H1 (cell line): ENCODE results near the gene ZNF610. TPM values are rescaled to one million over a fixed set of nuclear protein-coding genes. Genes with fewer than 3 reads are reported as not detected.

Source experiments
- ASH2L ChIP-seq: fragments of 200-600, 300-600 bp; sonication (generic); IDR thresholded peaks from one replicate; pipeline ENCODE4 v1.7.1; 2017; ENCODE audit warnings: low read length
- BRCA1 ChIP-seq: IDR thresholded peaks from 2 replicates; pipeline ENCODE4 v1.6.1; 2012; ENCODE audit warnings: low read depth, low read length, improper control_type of control experiment
- CEBPB ChIP-seq: IDR thresholded peaks from 2 replicates; pipeline ENCODE4 v1.6.1; 2012; ENCODE audit warnings: low read depth, low read length
- EGR1 ChIP-seq: IDR thresholded peaks from 2 replicates; pipeline ENCODE4 v1.6.1; 2011; ENCODE audit warnings: low read depth, low read length, borderline replicate concordance
- HDAC6 ChIP-seq: IDR thresholded peaks from one replicate; pipeline ENCODE4 v1.7.1; 2012; ENCODE audit warnings: low read depth, mild to moderate bottlenecking, inconsistent platforms, low read length, moderate library complexity
- KDM1A ChIP-seq: fragments of 200-600, 300-600 bp; sonication (generic); IDR thresholded peaks from 2 replicates; pipeline ENCODE4 v1.7.1; 2016; ENCODE audit warnings: mild to moderate bottlenecking, low read length, borderline replicate concordance
- MAFK ChIP-seq: IDR thresholded peaks from 2 replicates; pipeline ENCODE4 v1.6.1; 2012; ENCODE audit warnings: low read depth, mild to moderate bottlenecking, improper control_type of control experiment, low read length
- NRF1 ChIP-seq: IDR thresholded peaks from 2 replicates; pipeline ENCODE4 v1.6.1; 2011; ENCODE audit warnings: mild to moderate bottlenecking, low read depth, low read length, improper control_type of control experiment
- TAF7 ChIP-seq: optimal IDR thresholded peaks from 2 replicates; pipeline ENCODE3; 2011; ENCODE audit warnings: low read depth, mild to moderate bottlenecking, inconsistent platforms, low read length, moderate library complexity, borderline replicate concordance
- polyA plus RNA-seq, 7 experiments: library from polyadenylated mRNA; depleted of rRNA in 3 of 7; stranded (reverse) in 5 of 7; unstranded in 2 of 7; fragments of >200 nt in 5 of 7; fragments of 200-250 nt in 2 of 7; gene quantifications; 1 replicate in 5 of 7; 2 replicates in 1 of 7; 4 replicates in 1 of 7; pipeline versions ENCODE4 v1.2.1 to v1.2.3, GENCODE V29; 2011 to 2013; ENCODE audit warnings: missing spikeins in 2 of 7, mixed read lengths in 2 of 7
- total RNA-seq: library from RNA; stranded (reverse); fragmentation: NEBNext Ultra II Directional; extraction: Animal tissue kit (Norgen Biotek cat#: 25700); gene quantifications from 2 replicates; pipeline ENCODE4 v1.2.1, GENCODE V29; 2021
- TF ChIP-seq, protein P1 (sequence below): IDR thresholded peaks from 2 replicates; pipeline ENCODE4 v1.6.1; 2012; ENCODE audit warnings: inconsistent platforms
- TF ChIP-seq, protein P2 (sequence below): fragments of 300-600 bp; sonication (generic); IDR thresholded peaks from 2 replicates; pipeline ENCODE4 v1.7.1; 2012; ENCODE audit warnings: low read length, moderate library complexity, mild to moderate bottlenecking, inconsistent platforms; ENCODE audit not compliant: insufficient replicate concordance

The ZNF610 gene
- total and polyA plus RNA-seq, 2 of the 8 experiments (the other 6 are each of a cell fraction or from before 2014, with no cell fraction given), result 2.4 to 5.4 TPM

DNA sequence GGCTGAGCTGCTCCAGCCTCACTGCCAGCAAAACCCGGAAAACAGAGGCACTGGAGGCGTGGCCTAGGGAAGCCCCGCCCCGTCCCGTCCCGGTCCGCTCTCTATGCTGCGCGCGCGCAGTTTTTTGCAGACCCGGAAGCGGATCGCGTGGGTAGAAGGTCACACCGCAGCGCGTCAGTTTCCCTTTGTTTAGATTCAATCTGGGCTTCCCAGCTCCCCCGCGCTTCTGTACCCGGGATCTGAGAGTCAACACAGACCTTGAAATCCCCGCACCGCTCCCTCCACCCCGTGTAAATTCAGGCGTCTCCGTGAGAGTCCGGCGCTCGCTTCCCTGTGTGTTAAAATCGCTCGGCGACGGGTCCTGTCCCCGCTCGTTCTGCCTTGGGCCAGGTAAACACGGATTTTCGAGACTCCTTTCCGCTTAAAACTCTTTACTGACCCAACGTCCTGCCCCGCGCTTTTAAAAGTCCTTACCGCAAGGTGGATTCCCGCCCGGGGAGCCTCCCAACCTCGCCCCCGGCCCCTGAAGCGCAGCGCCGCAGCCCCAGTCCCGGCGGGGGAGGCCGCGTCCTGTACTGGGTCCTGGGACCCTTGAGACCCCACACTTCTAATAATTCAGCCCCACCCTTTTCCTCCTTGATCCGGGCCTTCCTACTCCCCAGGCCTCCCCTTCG is at the start of gene ZNF610 (continued):
- TF ChIP-seq, protein P1, sequence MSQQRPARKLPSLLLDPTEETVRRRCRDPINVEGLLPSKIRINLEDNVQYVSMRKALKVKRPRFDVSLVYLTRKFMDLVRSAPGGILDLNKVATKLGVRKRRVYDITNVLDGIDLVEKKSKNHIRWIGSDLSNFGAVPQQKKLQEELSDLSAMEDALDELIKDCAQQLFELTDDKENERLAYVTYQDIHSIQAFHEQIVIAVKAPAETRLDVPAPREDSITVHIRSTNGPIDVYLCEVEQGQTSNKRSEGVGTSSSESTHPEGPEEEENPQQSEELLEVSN, result no peak
- TF ChIP-seq EGR1, result no peak; the same call in 1 of the 2 replicates
- TF ChIP-seq MAFK, result no peak
- peak; percentile 42 for TF ChIP-seq NRF1
- peak; percentile 70 for TF ChIP-seq ASH2L
- no peak for TF ChIP-seq CEBPB
- no peak for TF ChIP-seq BRCA1
- no peak for TF ChIP-seq KDM1A
- peak; percentile 63 for TF ChIP-seq TAF7
- TF ChIP-seq, protein P2, sequence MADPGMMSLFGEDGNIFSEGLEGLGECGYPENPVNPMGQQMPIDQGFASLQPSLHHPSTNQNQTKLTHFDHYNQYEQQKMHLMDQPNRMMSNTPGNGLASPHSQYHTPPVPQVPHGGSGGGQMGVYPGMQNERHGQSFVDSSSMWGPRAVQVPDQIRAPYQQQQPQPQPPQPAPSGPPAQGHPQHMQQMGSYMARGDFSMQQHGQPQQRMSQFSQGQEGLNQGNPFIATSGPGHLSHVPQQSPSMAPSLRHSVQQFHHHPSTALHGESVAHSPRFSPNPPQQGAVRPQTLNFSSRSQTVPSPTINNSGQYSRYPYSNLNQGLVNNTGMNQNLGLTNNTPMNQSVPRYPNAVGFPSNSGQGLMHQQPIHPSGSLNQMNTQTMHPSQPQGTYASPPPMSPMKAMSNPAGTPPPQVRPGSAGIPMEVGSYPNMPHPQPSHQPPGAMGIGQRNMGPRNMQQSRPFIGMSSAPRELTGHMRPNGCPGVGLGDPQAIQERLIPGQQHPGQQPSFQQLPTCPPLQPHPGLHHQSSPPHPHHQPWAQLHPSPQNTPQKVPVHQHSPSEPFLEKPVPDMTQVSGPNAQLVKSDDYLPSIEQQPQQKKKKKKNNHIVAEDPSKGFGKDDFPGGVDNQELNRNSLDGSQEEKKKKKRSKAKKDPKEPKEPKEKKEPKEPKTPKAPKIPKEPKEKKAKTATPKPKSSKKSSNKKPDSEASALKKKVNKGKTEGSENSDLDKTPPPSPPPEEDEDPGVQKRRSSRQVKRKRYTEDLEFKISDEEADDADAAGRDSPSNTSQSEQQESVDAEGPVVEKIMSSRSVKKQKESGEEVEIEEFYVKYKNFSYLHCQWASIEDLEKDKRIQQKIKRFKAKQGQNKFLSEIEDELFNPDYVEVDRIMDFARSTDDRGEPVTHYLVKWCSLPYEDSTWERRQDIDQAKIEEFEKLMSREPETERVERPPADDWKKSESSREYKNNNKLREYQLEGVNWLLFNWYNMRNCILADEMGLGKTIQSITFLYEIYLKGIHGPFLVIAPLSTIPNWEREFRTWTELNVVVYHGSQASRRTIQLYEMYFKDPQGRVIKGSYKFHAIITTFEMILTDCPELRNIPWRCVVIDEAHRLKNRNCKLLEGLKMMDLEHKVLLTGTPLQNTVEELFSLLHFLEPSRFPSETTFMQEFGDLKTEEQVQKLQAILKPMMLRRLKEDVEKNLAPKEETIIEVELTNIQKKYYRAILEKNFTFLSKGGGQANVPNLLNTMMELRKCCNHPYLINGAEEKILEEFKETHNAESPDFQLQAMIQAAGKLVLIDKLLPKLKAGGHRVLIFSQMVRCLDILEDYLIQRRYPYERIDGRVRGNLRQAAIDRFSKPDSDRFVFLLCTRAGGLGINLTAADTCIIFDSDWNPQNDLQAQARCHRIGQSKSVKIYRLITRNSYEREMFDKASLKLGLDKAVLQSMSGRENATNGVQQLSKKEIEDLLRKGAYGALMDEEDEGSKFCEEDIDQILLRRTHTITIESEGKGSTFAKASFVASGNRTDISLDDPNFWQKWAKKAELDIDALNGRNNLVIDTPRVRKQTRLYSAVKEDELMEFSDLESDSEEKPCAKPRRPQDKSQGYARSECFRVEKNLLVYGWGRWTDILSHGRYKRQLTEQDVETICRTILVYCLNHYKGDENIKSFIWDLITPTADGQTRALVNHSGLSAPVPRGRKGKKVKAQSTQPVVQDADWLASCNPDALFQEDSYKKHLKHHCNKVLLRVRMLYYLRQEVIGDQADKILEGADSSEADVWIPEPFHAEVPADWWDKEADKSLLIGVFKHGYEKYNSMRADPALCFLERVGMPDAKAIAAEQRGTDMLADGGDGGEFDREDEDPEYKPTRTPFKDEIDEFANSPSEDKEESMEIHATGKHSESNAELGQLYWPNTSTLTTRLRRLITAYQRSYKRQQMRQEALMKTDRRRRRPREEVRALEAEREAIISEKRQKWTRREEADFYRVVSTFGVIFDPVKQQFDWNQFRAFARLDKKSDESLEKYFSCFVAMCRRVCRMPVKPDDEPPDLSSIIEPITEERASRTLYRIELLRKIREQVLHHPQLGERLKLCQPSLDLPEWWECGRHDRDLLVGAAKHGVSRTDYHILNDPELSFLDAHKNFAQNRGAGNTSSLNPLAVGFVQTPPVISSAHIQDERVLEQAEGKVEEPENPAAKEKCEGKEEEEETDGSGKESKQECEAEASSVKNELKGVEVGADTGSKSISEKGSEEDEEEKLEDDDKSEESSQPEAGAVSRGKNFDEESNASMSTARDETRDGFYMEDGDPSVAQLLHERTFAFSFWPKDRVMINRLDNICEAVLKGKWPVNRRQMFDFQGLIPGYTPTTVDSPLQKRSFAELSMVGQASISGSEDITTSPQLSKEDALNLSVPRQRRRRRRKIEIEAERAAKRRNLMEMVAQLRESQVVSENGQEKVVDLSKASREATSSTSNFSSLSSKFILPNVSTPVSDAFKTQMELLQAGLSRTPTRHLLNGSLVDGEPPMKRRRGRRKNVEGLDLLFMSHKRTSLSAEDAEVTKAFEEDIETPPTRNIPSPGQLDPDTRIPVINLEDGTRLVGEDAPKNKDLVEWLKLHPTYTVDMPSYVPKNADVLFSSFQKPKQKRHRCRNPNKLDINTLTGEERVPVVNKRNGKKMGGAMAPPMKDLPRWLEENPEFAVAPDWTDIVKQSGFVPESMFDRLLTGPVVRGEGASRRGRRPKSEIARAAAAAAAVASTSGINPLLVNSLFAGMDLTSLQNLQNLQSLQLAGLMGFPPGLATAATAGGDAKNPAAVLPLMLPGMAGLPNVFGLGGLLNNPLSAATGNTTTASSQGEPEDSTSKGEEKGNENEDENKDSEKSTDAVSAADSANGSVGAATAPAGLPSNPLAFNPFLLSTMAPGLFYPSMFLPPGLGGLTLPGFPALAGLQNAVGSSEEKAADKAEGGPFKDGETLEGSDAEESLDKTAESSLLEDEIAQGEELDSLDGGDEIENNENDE, result no peak
- no peak for TF ChIP-seq HDAC6
